Esophagus squamous epithelium (tissue), 4 donors: ENCODE data around the gene WSCD2.

Experiments
- CTCF ChIP-seq, 6 experiments: fragments of 450-650 bp in 4 of 6; fragments of 200-600 bp in 2 of 6; sonication (generic) in 2 of 6; IDR thresholded peaks; one replicate each; pipeline ENCODE4 v1.5.1; 2016 to 2019; ENCODE audit warnings: antibody characterized with exemption in 6 of 6, mild to moderate bottlenecking in 4 of 6, moderate library complexity in 4 of 6
- POLR2A ChIP-seq, 4 donors: fragments of 450-650 bp; IDR thresholded peaks; one replicate each; pipeline ENCODE4 v1.6.1; 2017; ENCODE audit warnings: antibody characterized with exemption in 4 of 4, mild to moderate bottlenecking in 4 of 4, moderate library complexity in 3 of 4

DNA sequence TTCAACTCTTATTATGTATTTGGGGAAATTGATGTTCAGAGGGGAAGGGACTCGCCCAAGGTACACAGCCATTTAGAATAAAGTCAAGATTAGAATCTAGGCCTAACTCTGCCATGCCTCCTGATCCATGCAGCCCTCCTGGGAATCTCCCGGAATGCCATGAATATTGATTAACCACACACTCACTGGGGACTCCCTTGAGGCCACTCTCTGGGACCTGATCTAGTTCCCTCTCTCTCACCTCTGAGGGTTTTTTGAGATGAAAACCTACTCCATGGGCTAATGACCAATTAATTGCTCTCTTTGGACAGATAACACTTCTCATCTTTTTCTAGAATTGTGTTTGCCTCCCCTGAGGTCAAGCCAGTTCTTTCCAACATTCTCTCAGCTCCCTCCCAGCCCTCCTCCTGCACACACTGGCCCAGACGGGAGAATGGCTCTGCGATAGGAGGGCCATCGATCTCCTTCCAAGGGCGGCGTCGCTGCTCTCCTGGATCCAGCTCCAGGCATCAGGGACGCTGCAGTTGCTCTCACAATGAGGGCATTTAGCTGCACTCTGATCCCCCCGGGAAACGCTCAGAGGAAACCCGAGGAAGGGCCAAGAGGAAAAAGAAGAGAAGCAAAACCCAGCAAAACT lies 22.6 kb downstream of the WSCD2 start:
- TF ChIP-seq CTCF (IDR thresholded peaks at IDR 0.05), result no peak
- TF ChIP-seq POLR2A (IDR thresholded peaks at IDR 0.05), result no peak
